ENCODE data around the gene SLIT1.
A peak's percentile ranks its signal among the peaks of the same experiment; 100 is the strongest.

Gene SLIT1

GRCh38 chr10:97199152-97199551 lies 13.4 kb upstream of the SLIT1 start:
- no peak for DNase-seq

GRCh38 chr10:97197030-97197500 lies 11.3 kb upstream of the SLIT1 start:
- no peak for DNase-seq

- DNase-seq: peak; percentile 61 to 72
Observed at GRCh38 chr10:97196223-97197029, 10.7 kb upstream of the SLIT1 start.

- no peak for DNase-seq
Observed at GRCh38 chr10:97195706-97196222, 10.0 kb upstream of the SLIT1 start.

GRCh38 chr10:97192952-97193435 lies 7.2 kb upstream of the SLIT1 start:
- DNase-seq: no peak

GRCh38 chr10:97190450-97190849 lies 4.7 kb upstream of the SLIT1 start:
- DNase-seq: no peak

GRCh38 chr10:97188261-97188711 lies 2.5 kb upstream of the SLIT1 start:
- no peak for DNase-seq

- DNase-seq: no peak
Observed at GRCh38 chr10:97186911-97187310, 1.2 kb upstream of the SLIT1 start.

GRCh38 chr10:97184971-97185325 lies 811 bp downstream of the SLIT1 start:
- DNase-seq: no peak

GRCh38 chr10:97183314-97183713 lies 2.4 kb downstream of the SLIT1 start:
- DNase-seq: no peak

GRCh38 chr10:97182288-97182990 lies 3.3 kb downstream of the SLIT1 start:
- no peak for DNase-seq

- no peak for DNase-seq
Observed at GRCh38 chr10:97180986-97181385, 4.8 kb downstream of the SLIT1 start.

GRCh38 chr10:97180363-97180755 lies 5.4 kb downstream of the SLIT1 start:
- no peak for DNase-seq

GRCh38 chr10:97179731-97180362 lies 5.9 kb downstream of the SLIT1 start:
- DNase-seq: peak in 1 of 2 donors; percentile 15

GRCh38 chr10:97179311-97179710 lies 6.4 kb downstream of the SLIT1 start:
- DNase-seq: no peak

GRCh38 chr10:97178074-97178473 lies 7.7 kb downstream of the SLIT1 start:
- no peak for DNase-seq

GRCh38 chr10:97176226-97176625 lies 9.5 kb downstream of the SLIT1 start:
- no peak for DNase-seq

GRCh38 chr10:97175586-97175985 lies 10.2 kb downstream of the SLIT1 start:
- DNase-seq: no peak

- DNase-seq: no peak
Observed at GRCh38 chr10:97174941-97175340, 10.8 kb downstream of the SLIT1 start.

GRCh38 chr10:97174276-97174775 lies 11.4 kb downstream of the SLIT1 start:
- no peak for DNase-seq

GRCh38 chr10:97173036-97173435 lies 12.7 kb downstream of the SLIT1 start:
- no peak for DNase-seq

- no peak for DNase-seq
Observed at GRCh38 chr10:97171001-97171400, 14.8 kb downstream of the SLIT1 start.

Data from stimulated activated CD4-positive, alpha-beta T cell treated with anti-CD3 and anti-CD28 coated beads, Interleukin-2, amount 100 ng/mL, for 24 hours (primary cell).